HCT116 (cell line): ENCODE results near the gene ZFAND6. TPM values are rescaled to one million over a fixed set of nuclear protein-coding genes. Genes with fewer than 3 reads are reported as not detected.

Experiments
- ATAC-seq: fragments of 200-7000 bp; cut with Tn5 transposase; 2 replicates; pipeline ENCODE4 v1.9.1; 2020; ENCODE audit warnings: mild to moderate bottlenecking, moderate library complexity
- BruUV-seq: library from RNA; stranded (reverse); fragments of 400-500 nt; replicated peaks from 2 replicates; lab custom pipeline; 2021; lab: Mats Ljungman, UMichigan
- CTCF ChIA-PET: fragments of 300-600 bp; sonication (Branson Sonifier 250); formaldehyde crosslinking; loops from one replicate; lab custom pipeline; 2021; ENCODE audit warnings: antibody characterized with exemption; lab: Charles Lee
- POLR2A ChIA-PET: fragments of 300-600, 350-600 bp; sonication (Branson Sonifier 250); formaldehyde crosslinking; loops from one replicate; lab custom pipeline; 2021; ENCODE audit warnings: antibody characterized with exemption; lab: Charles Lee
- RAD21 ChIA-PET, 2 experiments: fragments of 300-600 bp; sonication (Branson Sonifier 250); formaldehyde crosslinking; loops; one replicate each; lab custom pipeline; 2023; ENCODE audit warnings: low total read pairs in 2 of 2; ENCODE audit not compliant: uncharacterized antibody in 2 of 2, unreplicated experiment in 2 of 2, low non-redundant PET in 1 of 2; lab: Charles Lee
- DNase-seq: peaks from one replicate; pipeline ENCODE4 v3.0.0-alpha.2; 2010; ENCODE audit warnings: low read depth, low spot score
- H2AFZ ChIP-seq: fragments of 200-600 bp; shearing (Covaris generic), sonication (generic); 2 replicates; pipeline ENCODE4 v1.6.1; 2017; ENCODE audit warnings: low read depth, mixed run types, mixed read lengths, antibody characterized with exemption, low read length; ENCODE audit not compliant: poor library complexity, severe bottlenecking
- H3K27ac ChIP-seq: 2 replicates; pipeline ENCODE4 v1.5.1; 2012; ENCODE audit warnings: low read depth, low read length
- H3K27me3 ChIP-seq: fragments of 200-600 bp; sonication (generic); 2 replicates; pipeline ENCODE4 v1.6.1; 2016; ENCODE audit warnings: mixed run types, low read length, mixed read lengths; ENCODE audit not compliant: insufficient read depth
- H3K36me3 ChIP-seq, 2 experiments: fragments of 200-500 bp in 1 of 2; fragments of 200-600 bp in 1 of 2; sonication (Bioruptor generic) in 1 of 2; sonication (generic) in 1 of 2; 2 replicates each; pipeline versions ENCODE4 v1.5.1 to v1.6.1; 2014 to 2016; ENCODE audit warnings: low read length in 2 of 2, inconsistent platforms in 1 of 2, mixed read lengths in 1 of 2, mixed run types in 1 of 2; ENCODE audit not compliant: insufficient read depth in 2 of 2, control insufficient read depth in 1 of 2
- H3K4me1 ChIP-seq, 2 experiments: fragments of 200-600 bp in 1 of 2; sonication (generic) in 1 of 2; 2 replicates each; pipeline versions ENCODE4 v1.5.1 to v1.6.1; 2012 to 2017; ENCODE audit warnings: low read length in 2 of 2, inconsistent platforms in 1 of 2, mild to moderate bottlenecking in 1 of 2, mixed read lengths in 1 of 2, mixed run types in 1 of 2, moderate library complexity in 1 of 2; ENCODE audit not compliant: insufficient read depth in 2 of 2, control insufficient read depth in 1 of 2
- H3K4me2 ChIP-seq: fragments of 200-600 bp; sonication (generic); 2 replicates; pipeline ENCODE4 v1.6.1; 2017; ENCODE audit warnings: mixed run types, low read length, mixed read lengths
- H3K4me3 ChIP-seq, 2 experiments: fragments of 200-600 bp in 1 of 2; sonication (generic) in 1 of 2; replicated peaks in 1 of 2; 2 replicates each; pipeline ENCODE4 v1.5.1; 2011 to 2016; ENCODE audit warnings: low read length in 2 of 2, control low read depth in 1 of 2, low read depth in 1 of 2, mild to moderate bottlenecking in 1 of 2, mixed read lengths in 1 of 2, mixed run types in 1 of 2
- H3K79me2 ChIP-seq: fragments of 200-600 bp; sonication (generic); 2 replicates; pipeline ENCODE4 v1.6.1; 2017; ENCODE audit warnings: mild to moderate bottlenecking, mixed run types, low read length, moderate library complexity, mixed read lengths; ENCODE audit not compliant: insufficient read depth
- H3K9ac ChIP-seq: fragments of 200-600 bp; sonication (generic); 2 replicates; pipeline ENCODE4 v1.6.1; 2016; ENCODE audit warnings: low read length, mixed read lengths
- H3K9me2 ChIP-seq: fragments of 200-600 bp; sonication (generic), shearing (Covaris generic); 2 replicates; pipeline ENCODE4 v1.6.1; 2017; ENCODE audit warnings: mixed run types, mild to moderate bottlenecking, moderate library complexity; ENCODE audit not compliant: insufficient read depth
- H3K9me3 ChIP-seq, 2 experiments: fragments of 200-500 bp in 1 of 2; fragments of 200-600 bp in 1 of 2; sonication (Bioruptor generic) in 1 of 2; sonication (generic) in 1 of 2; 2 replicates each; pipeline ENCODE4 v1.6.1; 2014 to 2017; ENCODE audit warnings: low read length in 2 of 2, mixed read lengths in 2 of 2, inconsistent platforms in 1 of 2, low read depth in 1 of 2, mild to moderate bottlenecking in 1 of 2, mixed run types in 1 of 2, moderate library complexity in 1 of 2; ENCODE audit not compliant: control insufficient read depth in 1 of 2, insufficient read depth in 1 of 2
- H4K20me1 ChIP-seq: fragments of 200-600 bp; sonication (generic), shearing (Covaris generic); 2 replicates; pipeline ENCODE4 v1.6.1; 2017; ENCODE audit warnings: mixed run types, mild to moderate bottlenecking, moderate library complexity; ENCODE audit not compliant: insufficient read depth
- ATF3 ChIP-seq: IDR thresholded peaks from 2 replicates; pipeline ENCODE4 v1.6.1; 2012
- EZH2 ChIP-seq: fragments of 200-600 bp; sonication (generic); IDR thresholded peaks from 2 replicates; pipeline ENCODE4 v1.6.1; 2017; ENCODE audit warnings: antibody characterized with exemption, mixed run types
- EZH2phosphoT487 ChIP-seq: fragments of 200-600 bp; IDR thresholded peaks from 2 replicates; pipeline ENCODE4 v1.6.1; 2018; ENCODE audit warnings: antibody characterized with exemption, borderline replicate concordance
- JUND ChIP-seq: IDR thresholded peaks from 2 replicates; pipeline ENCODE4 v1.6.1; 2012
- POLR2AphosphoS5 ChIP-seq: IDR thresholded peaks from 2 replicates; pipeline ENCODE4 v1.6.1; 2011; ENCODE audit warnings: mild to moderate bottlenecking, low read depth, low read length, moderate library complexity
- RAD21 ChIP-seq: IDR thresholded peaks from 2 replicates; pipeline ENCODE4 v1.6.1; 2012; ENCODE audit warnings: low read depth, mild to moderate bottlenecking
- SIN3A ChIP-seq: IDR thresholded peaks from 2 replicates; pipeline ENCODE4 v1.6.1; 2012; ENCODE audit warnings: low read depth
- SP1 ChIP-seq: IDR thresholded peaks from 2 replicates; pipeline ENCODE4 v1.6.1; 2012; ENCODE audit warnings: low read depth
- SRF ChIP-seq: IDR thresholded peaks from 2 replicates; pipeline ENCODE4 v1.6.1; 2012; ENCODE audit warnings: low read depth
- TCF7L2 ChIP-seq: IDR thresholded peaks from 2 replicates; pipeline ENCODE4 v1.7.0; 2011; ENCODE audit warnings: borderline replicate concordance, inconsistent platforms; ENCODE audit not compliant: insufficient read depth, insufficient read length; ENCODE audit errors: extremely low read depth
- ZFX ChIP-seq: fragments of 450-650 bp; IDR thresholded peaks from 2 replicates; pipeline ENCODE4 v1.6.1; 2017
- ZNF274 ChIP-seq: fragments of 200-500 bp; sonication (Bioruptor generic); IDR thresholded peaks from 2 replicates; pipeline ENCODE4 v1.6.1; 2014; ENCODE audit warnings: mild to moderate bottlenecking, low read depth, low read length, inconsistent platforms
- intact Hi-C: fragments of 100-400 bp; cut with micrococcal nuclease; formaldehyde crosslinking; loops from 2 replicates; pipeline ENCODE4 v1.10.0; 2022
- total RNA-seq: library from RNA; stranded (reverse); gene quantifications from one replicate; pipeline ENCODE4 v1.2.1, GENCODE V29; 2021; ENCODE audit not compliant: unreplicated experiment

The ZFAND6 gene
- total RNA-seq, 1 experiment from 2014 or later = 51.3 TPM

DNA sequence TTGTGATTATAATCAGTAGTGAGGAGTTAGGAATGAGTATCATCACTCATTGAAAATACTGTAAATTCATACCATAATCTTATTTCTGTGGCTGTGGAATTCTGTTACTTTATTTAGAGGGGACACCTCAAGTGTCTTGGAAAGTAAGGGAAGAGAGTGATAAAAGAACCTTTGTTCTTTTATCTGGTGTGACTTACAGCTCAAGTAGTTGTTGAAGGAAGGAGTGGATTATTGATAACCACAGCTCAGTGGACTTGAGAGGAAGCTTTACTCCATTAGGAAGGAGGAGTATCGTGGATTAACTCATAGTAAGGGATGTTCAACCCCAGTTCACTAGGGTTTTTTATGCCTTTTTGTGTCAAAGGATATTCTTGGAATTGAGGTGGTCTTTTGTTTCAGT is 61.2 kb downstream of the ZFAND6 start:
- Histone ChIP-seq H4K20me1 (no peaks in the 10 kb centered on the region; the same call in 1 of the 2 replicates), H3K79me2 (peaks cover 18% of the 10 kb centered on the region; the same call in 1 of the 2 replicates), H3K4me1 (peaks cover 0 to 8% of the 10 kb centered on the region in 2 experiments; a peak in 2 of 4 replicates), H3K9me3 (no peaks in the 10 kb centered on the region), H3K27me3 (no peaks in the 10 kb centered on the region), H3K9ac (no peak overlapping the region), H3K27ac (no peak overlapping the region), H3K4me3 (no peak overlapping the region), H3K4me2 (no peak overlapping the region), H3K36me3 (0 out of 4 replicates have a peak, but pooled peaks cover 0 to 2% of the 10 kb centered on the region in 2 experiments), H2AFZ (no peak overlapping the region), H3K9me2 (no peaks in the 10 kb centered on the region)
- BruUV-seq = no TSS peak
- no peak for TF ChIP-seq ZFX
- TF ChIP-seq JUND = no peak
- no peak for TF ChIP-seq TCF7L2
- TF ChIP-seq ATF3 = no peak
- no peak for TF ChIP-seq SIN3A
- no peak for TF ChIP-seq POLR2AphosphoS5
- TF ChIP-seq RAD21 = no peak
- no peak for TF ChIP-seq SP1
- no peak for ATAC-seq
- ChIA-PET POLR2A (no interaction called here), RAD21 (no interaction called here), CTCF (no interaction called here)
- intact Hi-C loops = no loop called here
- DNase-seq = no peak

DNA sequence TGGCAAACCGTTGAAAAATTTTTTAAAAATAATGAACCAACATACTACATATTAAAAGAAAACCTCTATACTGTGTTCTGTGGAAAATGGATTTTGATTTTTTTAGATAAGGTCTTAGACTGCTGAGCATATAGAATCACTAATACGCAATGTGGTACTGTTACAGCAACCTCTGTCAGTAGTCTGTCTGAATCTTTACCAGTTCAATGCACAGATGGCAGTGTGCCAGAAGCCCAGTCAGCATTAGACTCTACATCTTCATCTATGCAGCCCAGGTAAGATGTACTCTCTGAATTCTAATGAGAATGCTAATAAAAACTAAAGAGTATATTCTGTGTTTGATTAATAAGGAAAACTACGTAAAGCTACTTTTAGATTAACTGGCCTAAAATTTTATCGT is 62.1 kb downstream of the ZFAND6 start:
- DNase-seq (no peak), ATAC-seq (no peak)
- no peaks in the 10 kb centered on the region for H3K9me3 ChIP-seq
- H4K20me1 ChIP-seq = no peaks in the 10 kb centered on the region; the same call in 1 of the 2 replicates
- H3K79me2 ChIP-seq = peaks cover 13% of the 10 kb centered on the region; the same call in 1 of the 2 replicates
- TF ChIP-seq EZH2phosphoT487 = no peak
- no peak for TF ChIP-seq ZNF274
- no peak for TF ChIP-seq EZH2
- TF ChIP-seq ATF3 = no peak
- no peak for TF ChIP-seq SRF
- TF ChIP-seq, all 23 proteins: peak for 0
- ChIA-PET RAD21 (no interaction called here), CTCF (no interaction called here), POLR2A (no interaction called here)
- Histone ChIP-seq H3K27ac (no peak overlapping the region), H3K9me2 (no peaks in the 10 kb centered on the region), H3K4me3 (no peak overlapping the region), H3K27me3 (no peaks in the 10 kb centered on the region), H3K9ac (no peak overlapping the region), H3K4me2 (no peak overlapping the region), H3K36me3 (0 out of 4 replicates have a peak, but pooled peaks cover 0 to 2% of the 10 kb centered on the region in 2 experiments), H2AFZ (no peak overlapping the region), H3K4me1 (peaks cover 0 to 8% of the 10 kb centered on the region in 2 experiments; a peak in 2 of 4 replicates)
- intact Hi-C loops = no loop called here
- no TSS peak for BruUV-seq
